SK-N-SH (cell line): ENCODE results near the gene EEFSEC. TPM values are rescaled to one million over a fixed set of nuclear protein-coding genes. Genes with fewer than 3 reads are reported as not detected.
A peak's percentile ranks its signal among the peaks of the same experiment; 100 is the strongest.

ENCODE experiments used
- CTCF ChIA-PET: fragments of 300-600, 350-600 bp; formaldehyde crosslinking; extraction: SDS; loops from one replicate; lab custom pipeline; 2021; lab: Yijun Ruan, JAX
- POLR2A ChIA-PET: fragments of 350-600 bp; sonication (Branson Sonifier 250); formaldehyde crosslinking; extraction: SDS; loops from one replicate; lab custom pipeline; 2020; ENCODE audit warnings: antibody characterized with exemption, inconsistent platforms; lab: Yijun Ruan, JAX
- DNase-seq: peaks from one replicate; pipeline ENCODE4 v3.0.0; 2012
- H2AFZ ChIP-seq: fragments of 200-600 bp; sonication (generic); 2 replicates; pipeline ENCODE4 v1.8.1; 2016; ENCODE audit warnings: antibody characterized with exemption, mild to moderate bottlenecking, low read depth
- H3F3A ChIP-seq: fragments of 200-600 bp; sonication (generic); replicated peaks from 2 replicates; pipeline ENCODE3; 2016; ENCODE audit warnings: antibody characterized with exemption, mild to moderate bottlenecking; ENCODE audit not compliant: insufficient read depth
- H3K27ac ChIP-seq, 2 experiments: fragments of 200-500 bp in 1 of 2; fragments of 200-600 bp in 1 of 2; sonication (Bioruptor generic) in 1 of 2; sonication (generic), shearing (Covaris generic) in 1 of 2; 2 replicates each; pipeline versions ENCODE4 v1.5.1 to v1.6.1; 2014 to 2016; ENCODE audit warnings: low read depth in 2 of 2, inconsistent platforms in 1 of 2, low read length in 1 of 2, mild to moderate bottlenecking in 1 of 2, mixed read lengths in 1 of 2
- H3K27me3 ChIP-seq: fragments of 200-600 bp; sonication (generic), shearing (Covaris generic); 2 replicates; pipeline ENCODE4 v1.6.1; 2016; ENCODE audit warnings: mixed run types; ENCODE audit not compliant: insufficient read depth
- H3K36me3 ChIP-seq, 2 experiments: fragments of 200-500 bp in 1 of 2; fragments of 200-600 bp in 1 of 2; sonication (Bioruptor generic) in 1 of 2; sonication (generic) in 1 of 2; replicated peaks in 1 of 2; 2 replicates each; pipeline versions ENCODE3 to v1.5.1; 2014 to 2016; ENCODE audit warnings: low read length in 1 of 2, mild to moderate bottlenecking in 1 of 2; ENCODE audit not compliant: insufficient read depth in 2 of 2, control insufficient read depth in 1 of 2
- H3K4me1 ChIP-seq, 2 experiments: fragments of 200-500 bp in 1 of 2; fragments of 200-600 bp in 1 of 2; sonication (Bioruptor generic) in 1 of 2; sonication (generic), shearing (Covaris generic) in 1 of 2; 2 replicates each; pipeline versions ENCODE4 v1.5.1 to v1.6.1; 2014 to 2016; ENCODE audit warnings: low read depth in 1 of 2, low read length in 1 of 2, mixed run types in 1 of 2; ENCODE audit not compliant: insufficient read depth in 2 of 2, control insufficient read depth in 1 of 2
- H3K4me2 ChIP-seq: fragments of 200-600 bp; sonication (generic), shearing (Covaris generic); 2 replicates; pipeline ENCODE4 v1.6.1; 2017; ENCODE audit warnings: mixed run types
- H3K4me3 ChIP-seq, 2 experiments: fragments of 200-500 bp in 1 of 2; fragments of 200-600 bp in 1 of 2; sonication (Bioruptor generic) in 1 of 2; sonication (generic), shearing (Covaris generic) in 1 of 2; 2 replicates each; pipeline versions ENCODE4 v1.5.1 to v1.8.1; 2014 to 2016; ENCODE audit warnings: low read depth in 2 of 2, inconsistent platforms in 1 of 2, low read length in 1 of 2, mild to moderate bottlenecking in 1 of 2, mixed read lengths in 1 of 2, moderate library complexity in 1 of 2
- H3K79me2 ChIP-seq: fragments of 200-600 bp; sonication (generic); 2 replicates; pipeline ENCODE4 v1.8.1; 2017; ENCODE audit warnings: mild to moderate bottlenecking; ENCODE audit not compliant: insufficient read depth
- H3K9ac ChIP-seq: fragments of 200-600 bp; sonication (generic); 2 replicates; pipeline ENCODE4 v1.6.1; 2017; ENCODE audit warnings: mixed run types
- H3K9me2 ChIP-seq: fragments of 200-600 bp; sonication (generic); 2 replicates; pipeline ENCODE4 v1.6.1; 2017; ENCODE audit warnings: mixed run types
- H3K9me3 ChIP-seq: fragments of 200-600 bp; sonication (generic); 2 replicates; pipeline ENCODE4 v1.6.1; 2017; ENCODE audit warnings: mixed run types, mild to moderate bottlenecking, moderate library complexity
- H4K20me1 ChIP-seq: fragments of 200-600 bp; sonication (generic); 2 replicates; pipeline ENCODE4 v1.6.1; 2017; ENCODE audit warnings: mild to moderate bottlenecking, mixed run types; ENCODE audit not compliant: insufficient read depth
- ELF1 ChIP-seq: IDR thresholded peaks from 2 replicates; pipeline ENCODE4 v1.4.0; 2012
- EP300 ChIP-seq, 2 experiments: IDR thresholded peaks; 2 replicates each; pipeline versions ENCODE4 v1.4.0 to v1.6.1; 2012; ENCODE audit warnings: borderline replicate concordance in 1 of 2, low read depth in 1 of 2, low read length in 1 of 2
- EZH2phosphoT487 ChIP-seq: fragments of 200-600 bp; sonication (generic); IDR thresholded peaks from 2 replicates; pipeline ENCODE4 v1.6.1; 2017; ENCODE audit warnings: low read depth, mixed run types, mild to moderate bottlenecking, antibody characterized with exemption, moderate library complexity, borderline replicate concordance
- GATA2 ChIP-seq: sonication (generic); formaldehyde crosslinking; IDR thresholded peaks from 2 replicates; pipeline ENCODE4 v1.5.0; 2020; ENCODE audit warnings: mild to moderate bottlenecking, missing genetic modification reagents
- JUND ChIP-seq: IDR thresholded peaks from 2 replicates; pipeline ENCODE4 v1.4.0; 2012
- MAX ChIP-seq: IDR thresholded peaks from 2 replicates; pipeline ENCODE4 v1.4.0; 2012; ENCODE audit warnings: low read depth
- MEF2A ChIP-seq: IDR thresholded peaks from 2 replicates; pipeline ENCODE4 v1.4.0; 2012; ENCODE audit warnings: low read depth, borderline replicate concordance
- MXI1 ChIP-seq: IDR thresholded peaks from 2 replicates; pipeline ENCODE4 v1.6.1; 2012; ENCODE audit warnings: mild to moderate bottlenecking, low read depth, low read length, improper control_type of control experiment
- NFIC ChIP-seq: IDR thresholded peaks from 2 replicates; pipeline ENCODE4 v1.4.0; 2012; ENCODE audit warnings: borderline replicate concordance
- POLR2AphosphoS5 ChIP-seq: IDR thresholded peaks from 2 replicates; pipeline ENCODE4 v1.6.1; 2012; ENCODE audit warnings: low read depth, low read length
- RAD21 ChIP-seq: IDR thresholded peaks from 2 replicates; pipeline ENCODE4 v1.6.1; 2012; ENCODE audit warnings: mild to moderate bottlenecking, low read length
- SIN3A ChIP-seq: IDR thresholded peaks from 2 replicates; pipeline ENCODE4 v1.6.1; 2012; ENCODE audit warnings: low read depth, mild to moderate bottlenecking, low read length, moderate library complexity, borderline replicate concordance
- SMC3 ChIP-seq: IDR thresholded peaks from 2 replicates; pipeline ENCODE4 v1.6.1; 2012; ENCODE audit warnings: low read depth, low read length, improper control_type of control experiment
- TCF12 ChIP-seq: IDR thresholded peaks from 2 replicates; pipeline ENCODE4 v1.4.0; 2012
- TEAD4 ChIP-seq: IDR thresholded peaks from 2 replicates; pipeline ENCODE4 v1.4.0; 2012; ENCODE audit warnings: mild to moderate bottlenecking, borderline replicate concordance; ENCODE audit not compliant: insufficient read depth
- YY1 ChIP-seq: IDR thresholded peaks from 2 replicates; pipeline ENCODE4 v1.4.0; 2012; ENCODE audit warnings: low read depth, mild to moderate bottlenecking
- WGBS: methylation state at CpG from one replicate; pipeline ENCODE4 v1.1.6; 2017; ENCODE audit warnings: low lambda C conversion rate; 5-methylcytosine and 5-hydroxymethylcytosine counted together
- polyA plus RNA-seq, 3 experiments: library from polyadenylated mRNA; depleted of rRNA; stranded (reverse); fragments of >200 nt; gene quantifications; 2 replicates each; pipeline ENCODE4 v1.2.3, GENCODE V29; 2012
- TF ChIP-seq, protein P1 (sequence below): IDR thresholded peaks from 2 replicates; pipeline ENCODE4; 2012
- TF ChIP-seq, protein P2 (sequence below): fragments of 150-350 bp; IDR thresholded peaks from 2 replicates; pipeline ENCODE4 v1.6.1; 2016; ENCODE audit warnings: mild to moderate bottlenecking, low read depth, low read length

The EEFSEC gene
- polyA plus RNA-seq, 1 of the 3 experiments (the other 2 are of a cell fraction), result 12.4 TPM

DNA sequence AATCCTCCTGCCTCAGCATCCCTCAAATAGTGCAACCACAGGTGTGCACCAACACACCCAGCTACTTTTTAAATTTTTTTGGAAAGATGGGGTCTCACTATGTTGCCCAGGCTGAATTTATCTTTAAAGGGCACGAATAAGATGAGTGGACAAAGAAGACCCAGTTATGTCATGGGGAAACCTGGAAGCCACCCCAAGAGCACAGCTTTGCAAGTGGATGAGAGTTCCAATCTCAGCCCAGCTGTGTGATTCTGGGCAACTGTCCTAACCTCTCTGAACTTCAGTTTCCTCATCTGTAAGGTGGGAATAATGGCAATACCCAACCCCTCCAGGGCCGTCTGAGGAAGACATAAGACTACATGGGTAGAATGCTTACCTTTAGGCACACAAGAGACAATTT lies 281.2 kb downstream of the EEFSEC start:
- H3K27ac ChIP-seq, result peak overlapping the region in 1 of 2 experiments; percentile 85; a peak in 1 of 4 replicates

DNA sequence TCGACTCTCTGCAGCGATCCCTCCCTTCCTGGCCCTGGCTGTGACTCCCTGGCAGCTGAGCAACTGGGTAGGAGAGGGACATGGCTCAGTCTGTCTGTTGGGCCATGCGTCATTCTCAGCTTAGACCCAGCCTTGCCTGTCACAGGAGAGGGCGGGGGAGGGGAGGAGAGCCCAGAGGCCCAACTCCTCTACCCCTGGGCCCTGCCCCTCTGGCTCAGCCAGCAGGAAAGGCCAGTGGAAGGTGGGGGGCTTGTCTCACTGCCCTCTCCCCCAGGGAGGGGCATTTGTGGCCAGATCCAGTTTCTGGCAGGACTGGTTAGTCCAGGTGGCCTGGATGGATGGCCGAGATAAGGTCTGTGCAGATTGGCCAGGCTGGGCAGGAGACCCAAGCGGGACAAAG lies 281.8 kb downstream of the EEFSEC start:
- peak; percentile 66 for DNase-seq
- Histone ChIP-seq H3K79me2 (no peaks in the 10 kb centered on the region), H3K36me3 (no peaks in the 10 kb centered on the region), H3K9me3 (no peaks in the 10 kb centered on the region), H3K4me3 (no peak overlapping the region), H3K9ac (no peak overlapping the region), H3K4me2 (no peak overlapping the region), H3K9me2 (no peaks in the 10 kb centered on the region), H3K27ac (peak overlapping the region in 1 of 2 experiments; percentile 85; a peak in 2 of 4 replicates), H3K27me3 (no peaks in the 10 kb centered on the region), H3F3A (peaks cover 3% of the 10 kb centered on the region), H3K4me1 (peaks cover 0 to 44% of the 10 kb centered on the region in 2 experiments; a peak in 1 of 4 replicates), H2AFZ (no peak overlapping the region), H4K20me1 (no peaks in the 10 kb centered on the region)
- POLR2A ChIA-PET, result interaction anchor here (0.5 to 2.2 kb wide), 16 partner anchors 8 to 307 kb away, joined by 3 to 9 read pairs (median 4); partner anchors contain the start of gene GATA2
- peak in 1 of 2 experiments; percentile 64; a peak in 2 of 4 replicates for TF ChIP-seq EP300 (IDR thresholded peaks at IDR 0.05; ENCODE audit: borderline replicate concordance in 1 of 2, low read depth in 1 of 2, low read length in 1 of 2)
- TF ChIP-seq, protein P1, sequence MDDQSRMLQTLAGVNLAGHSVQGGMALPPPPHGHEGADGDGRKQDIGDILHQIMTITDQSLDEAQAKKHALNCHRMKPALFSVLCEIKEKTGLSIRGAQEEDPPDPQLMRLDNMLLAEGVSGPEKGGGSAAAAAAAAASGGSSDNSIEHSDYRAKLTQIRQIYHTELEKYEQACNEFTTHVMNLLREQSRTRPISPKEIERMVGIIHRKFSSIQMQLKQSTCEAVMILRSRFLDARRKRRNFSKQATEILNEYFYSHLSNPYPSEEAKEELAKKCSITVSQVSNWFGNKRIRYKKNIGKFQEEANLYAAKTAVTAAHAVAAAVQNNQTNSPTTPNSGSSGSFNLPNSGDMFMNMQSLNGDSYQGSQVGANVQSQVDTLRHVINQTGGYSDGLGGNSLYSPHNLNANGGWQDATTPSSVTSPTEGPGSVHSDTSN, result no peak
- TF ChIP-seq GATA2 (CRISPR knock-in tag), result peak; percentile 91
- 0 out of 2 replicates have a peak, but pooled peaks have one; percentile 24 for TF ChIP-seq MXI1
- CTCF ChIA-PET, result interaction anchor here (0.6 to 3.6 kb wide), 10 partner anchors 9 to 264 kb away, joined by 3 to 18 read pairs (median 5); no protein-coding TSS in a partner anchor
- WGBS, result 66% methylated on average over 3 of the region's 6 CpGs

More for the DNA sequence above, 281.2 kb downstream of the EEFSEC start:
- no peak for DNase-seq
- Histone ChIP-seq H3K9me3 (no peaks in the 10 kb centered on the region), H3K79me2 (no peaks in the 10 kb centered on the region)
- CTCF ChIA-PET, result interaction anchor here (0.6 to 3.6 kb wide), 10 partner anchors 8 to 264 kb away, joined by 3 to 18 read pairs (median 5); no protein-coding TSS in a partner anchor
- TF ChIP-seq EZH2phosphoT487, result no peak
- no peak for TF ChIP-seq TCF12
- TF ChIP-seq YY1, result no peak
- TF ChIP-seq NFIC, result no peak
- TF ChIP-seq, protein P2, sequence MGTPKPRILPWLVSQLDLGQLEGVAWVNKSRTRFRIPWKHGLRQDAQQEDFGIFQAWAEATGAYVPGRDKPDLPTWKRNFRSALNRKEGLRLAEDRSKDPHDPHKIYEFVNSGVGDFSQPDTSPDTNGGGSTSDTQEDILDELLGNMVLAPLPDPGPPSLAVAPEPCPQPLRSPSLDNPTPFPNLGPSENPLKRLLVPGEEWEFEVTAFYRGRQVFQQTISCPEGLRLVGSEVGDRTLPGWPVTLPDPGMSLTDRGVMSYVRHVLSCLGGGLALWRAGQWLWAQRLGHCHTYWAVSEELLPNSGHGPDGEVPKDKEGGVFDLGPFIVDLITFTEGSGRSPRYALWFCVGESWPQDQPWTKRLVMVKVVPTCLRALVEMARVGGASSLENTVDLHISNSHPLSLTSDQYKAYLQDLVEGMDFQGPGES, result no peak
- no peak for TF ChIP-seq EP300 (IDR thresholded peaks at IDR 0.05; ENCODE audit: borderline replicate concordance in 1 of 2, low read depth in 1 of 2, low read length in 1 of 2)
- TF ChIP-seq SIN3A, result no peak
- TF ChIP-seq MAX, result no peak
- TF ChIP-seq SMC3, result no peak
- no peak for TF ChIP-seq GATA2 (CRISPR knock-in tag)
- TF ChIP-seq MEF2A, result no peak
- no peak for TF ChIP-seq RAD21
- no peak for TF ChIP-seq JUND
- no peak for TF ChIP-seq TEAD4
- TF ChIP-seq ELF1, result no peak
- TF ChIP-seq POLR2AphosphoS5, result no peak
- TF ChIP-seq, all 33 proteins: peak for 0
- no peaks in the 10 kb centered on the region for H3K9me2 ChIP-seq
- H3K4me1 ChIP-seq, result peaks cover 0 to 49% of the 10 kb centered on the region in 2 experiments; a peak in 1 of 4 replicates
- WGBS, result 54% methylated on average over 2 of the region's 2 CpGs
- H4K20me1 ChIP-seq, result no peaks in the 10 kb centered on the region
- H3K36me3 ChIP-seq, result no peaks in the 10 kb centered on the region
- no peak overlapping the region for H2AFZ ChIP-seq
- H3K4me2 ChIP-seq, result no peak overlapping the region
- H3K9ac ChIP-seq, result no peak overlapping the region
- H3F3A ChIP-seq, result peaks cover 3% of the 10 kb centered on the region
- no peaks in the 10 kb centered on the region for H3K27me3 ChIP-seq
- no peak overlapping the region for H3K4me3 ChIP-seq
- POLR2A ChIA-PET, result interaction anchor here (0.9 to 2.2 kb wide), 11 partner anchors 22 to 62 kb away, joined by 3 to 9 read pairs (median 4); no protein-coding TSS in a partner anchor
